Epidermal melanocyte (primary cell): ENCODE data around the gene IMPA2.

Experiments
- DNase-seq: peaks from one replicate; pipeline ENCODE4 v3.0.0; 2011; ENCODE audit warnings: low spot score; ENCODE audit not compliant: insufficient read length

The IMPA2 gene

GRCh38 chr18:12008181-12008767, 27.0 kb downstream of the IMPA2 start:
- DNase-seq: no peak

- DNase-seq: no peak
Measured at GRCh38 chr18:12008842-12009580, 27.7 kb downstream of the IMPA2 start.

- no peak for DNase-seq
Measured at GRCh38 chr18:12009581-12010140, 28.4 kb downstream of the IMPA2 start.

- DNase-seq: no peak
Measured at GRCh38 chr18:12010187-12010802, 29.0 kb downstream of the IMPA2 start.

GRCh38 chr18:12011199-12011956, 30.1 kb downstream of the IMPA2 start:
- no peak for DNase-seq

- no peak for DNase-seq
Measured at GRCh38 chr18:12011957-12012549, 30.7 kb downstream of the IMPA2 start.

GRCh38 chr18:12012697-12013096, 31.4 kb downstream of the IMPA2 start:
- DNase-seq: no peak

GRCh38 chr18:12013186-12013916, 32.0 kb downstream of the IMPA2 start:
- DNase-seq: no peak

GRCh38 chr18:12014086-12014485, 32.8 kb downstream of the IMPA2 start:
- DNase-seq: no peak

GRCh38 chr18:12014521-12015415, 33.5 kb downstream of the IMPA2 start:
- no peak for DNase-seq

- DNase-seq: peak; percentile 60
Measured at GRCh38 chr18:12015416-12016062, 34.2 kb downstream of the IMPA2 start.

GRCh38 chr18:12017081-12017480, 35.8 kb downstream of the IMPA2 start:
- no peak for DNase-seq

GRCh38 chr18:12018861-12019260, 37.6 kb downstream of the IMPA2 start:
- no peak for DNase-seq

GRCh38 chr18:12021077-12021476, 39.8 kb downstream of the IMPA2 start:
- no peak for DNase-seq

GRCh38 chr18:12021596-12021995, 40.3 kb downstream of the IMPA2 start:
- DNase-seq: no peak

GRCh38 chr18:12023375-12023774, 42.1 kb downstream of the IMPA2 start:
- no peak for DNase-seq

GRCh38 chr18:12026562-12026961, 45.3 kb downstream of the IMPA2 start:
- no peak for DNase-seq

- no peak for DNase-seq
Measured at GRCh38 chr18:12027046-12027445, 45.7 kb downstream of the IMPA2 start.

- DNase-seq: no peak
Measured at GRCh38 chr18:12027480-12027879, 46.2 kb downstream of the IMPA2 start.
